Loucy (cell line): ENCODE results near the gene PLEKHB2.

ENCODE experiments used
- EZH2phosphoT487 ChIP-seq: fragments of 200-600 bp; IDR thresholded peaks from 2 replicates; pipeline ENCODE4 v1.6.1; 2018; ENCODE audit warnings: antibody characterized with exemption, mild to moderate bottlenecking, moderate library complexity, borderline replicate concordance
- TF ChIP-seq, protein P1 (sequence below): fragments of 200-600 bp; sonication (generic); conservative IDR thresholded peaks from 2 replicates; pipeline ENCODE4 v1.5.1; 2014; ENCODE audit warnings: mild to moderate bottlenecking, antibody characterized with exemption, low read length

DNA sequence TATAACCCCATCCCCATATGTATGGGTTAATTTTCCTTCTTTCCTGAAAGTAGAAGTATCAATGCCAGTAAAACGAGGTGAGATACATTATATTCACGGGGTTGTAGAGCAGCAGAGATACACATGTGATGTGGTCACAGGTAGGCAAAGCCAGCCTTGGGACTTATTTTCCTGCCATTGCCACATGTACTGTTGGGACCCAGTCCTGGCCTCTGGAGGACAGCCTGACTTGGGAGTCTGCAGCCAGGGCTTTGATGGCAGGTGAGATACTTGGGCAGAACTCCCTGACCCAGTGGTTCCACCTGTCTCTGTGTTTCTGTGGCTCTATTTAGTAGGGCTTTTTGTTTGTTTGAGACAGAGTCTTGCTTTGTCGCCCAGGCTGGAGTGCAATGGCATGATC, 18.1 kb downstream of the PLEKHB2 start:
- TF ChIP-seq, protein P1, sequence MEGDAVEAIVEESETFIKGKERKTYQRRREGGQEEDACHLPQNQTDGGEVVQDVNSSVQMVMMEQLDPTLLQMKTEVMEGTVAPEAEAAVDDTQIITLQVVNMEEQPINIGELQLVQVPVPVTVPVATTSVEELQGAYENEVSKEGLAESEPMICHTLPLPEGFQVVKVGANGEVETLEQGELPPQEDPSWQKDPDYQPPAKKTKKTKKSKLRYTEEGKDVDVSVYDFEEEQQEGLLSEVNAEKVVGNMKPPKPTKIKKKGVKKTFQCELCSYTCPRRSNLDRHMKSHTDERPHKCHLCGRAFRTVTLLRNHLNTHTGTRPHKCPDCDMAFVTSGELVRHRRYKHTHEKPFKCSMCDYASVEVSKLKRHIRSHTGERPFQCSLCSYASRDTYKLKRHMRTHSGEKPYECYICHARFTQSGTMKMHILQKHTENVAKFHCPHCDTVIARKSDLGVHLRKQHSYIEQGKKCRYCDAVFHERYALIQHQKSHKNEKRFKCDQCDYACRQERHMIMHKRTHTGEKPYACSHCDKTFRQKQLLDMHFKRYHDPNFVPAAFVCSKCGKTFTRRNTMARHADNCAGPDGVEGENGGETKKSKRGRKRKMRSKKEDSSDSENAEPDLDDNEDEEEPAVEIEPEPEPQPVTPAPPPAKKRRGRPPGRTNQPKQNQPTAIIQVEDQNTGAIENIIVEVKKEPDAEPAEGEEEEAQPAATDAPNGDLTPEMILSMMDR: no peak
- no peak for TF ChIP-seq EZH2phosphoT487
